GM03348 (cell line): ENCODE measurements around the gene IL17D.

Experiments
- DNase-seq: peaks from one replicate; pipeline ENCODE4 v3.0.0; 2012; ENCODE audit warnings: low spot score

Gene IL17D

DNA sequence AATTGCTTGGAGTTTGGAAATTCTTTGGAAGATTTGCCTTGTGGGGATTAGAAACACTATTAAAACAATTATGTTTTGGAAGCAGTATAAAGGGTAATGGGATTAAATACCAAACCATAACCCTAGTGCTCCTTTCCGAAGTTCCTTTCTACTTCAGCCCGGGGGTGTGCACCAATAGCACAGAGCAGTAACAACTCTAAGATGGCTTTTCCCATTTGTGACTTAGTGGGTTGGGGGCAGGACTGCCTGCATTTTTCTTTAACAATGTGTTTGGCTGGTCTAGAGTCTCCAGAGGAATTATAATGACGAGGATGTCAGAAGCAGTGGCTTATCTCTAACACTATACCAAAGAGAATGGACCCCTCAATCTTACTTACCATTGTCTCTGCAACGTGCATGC is 11.9 kb upstream of the IL17D start:
- no peak for DNase-seq

DNA sequence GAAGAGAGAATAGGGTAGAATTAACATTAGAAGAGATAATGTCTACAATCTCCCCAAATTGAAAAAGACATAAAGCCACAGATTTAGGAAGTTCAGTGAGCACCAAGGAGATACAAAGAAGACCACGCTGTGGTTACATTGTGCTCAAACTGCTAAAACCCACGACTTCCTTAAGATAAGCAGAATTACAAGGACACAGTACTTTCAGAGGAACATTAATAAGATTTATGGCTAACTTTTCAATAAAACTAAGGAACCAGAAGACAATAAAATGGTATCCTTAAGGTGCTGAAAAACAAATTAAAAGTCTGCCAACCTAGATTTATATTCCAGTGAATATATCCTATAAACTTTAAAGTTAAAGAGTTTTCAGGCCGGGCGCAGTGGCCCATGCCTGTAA is 7.4 kb upstream of the IL17D start:
- DNase-seq: no peak

DNA sequence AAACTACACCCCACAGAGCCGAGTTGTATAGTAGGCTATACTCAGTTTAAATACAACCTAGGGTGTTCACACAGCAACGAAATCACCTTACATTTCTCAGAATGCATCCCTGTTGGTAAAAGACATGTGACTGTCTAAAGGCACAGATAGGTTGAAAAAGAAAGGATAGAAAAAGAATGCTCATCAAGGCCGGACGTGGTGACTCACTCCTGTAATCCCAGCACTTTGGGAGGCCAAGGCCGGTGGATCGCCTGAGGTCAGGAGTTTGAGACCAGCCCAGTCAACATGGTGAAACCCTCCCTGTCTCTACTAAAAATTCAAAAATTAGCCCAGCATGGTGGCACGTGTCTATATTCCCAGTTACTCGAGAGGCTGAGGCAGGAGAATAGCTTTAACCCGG is 3.8 kb upstream of the IL17D start:
- DNase-seq: no peak

DNA sequence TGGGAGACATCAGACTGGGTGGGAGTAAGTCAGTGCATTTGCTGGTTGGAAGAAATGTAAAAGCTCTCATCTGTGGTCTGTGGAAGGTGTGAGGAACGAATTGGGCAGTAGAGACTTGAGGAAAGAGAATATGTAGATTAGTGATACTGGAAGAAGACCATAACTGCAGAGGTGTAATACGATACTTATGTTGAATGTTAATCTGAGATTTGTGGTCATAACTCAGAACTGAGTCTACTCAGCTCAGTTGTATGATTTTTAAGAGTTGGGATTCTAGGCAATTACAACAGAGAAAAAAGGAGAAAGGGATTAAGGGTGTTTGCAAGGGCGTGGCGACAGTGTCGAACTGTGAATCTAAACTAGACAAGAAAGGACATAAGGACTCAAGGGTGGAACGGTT is 3.2 kb upstream of the IL17D start:
- no peak for DNase-seq

DNA sequence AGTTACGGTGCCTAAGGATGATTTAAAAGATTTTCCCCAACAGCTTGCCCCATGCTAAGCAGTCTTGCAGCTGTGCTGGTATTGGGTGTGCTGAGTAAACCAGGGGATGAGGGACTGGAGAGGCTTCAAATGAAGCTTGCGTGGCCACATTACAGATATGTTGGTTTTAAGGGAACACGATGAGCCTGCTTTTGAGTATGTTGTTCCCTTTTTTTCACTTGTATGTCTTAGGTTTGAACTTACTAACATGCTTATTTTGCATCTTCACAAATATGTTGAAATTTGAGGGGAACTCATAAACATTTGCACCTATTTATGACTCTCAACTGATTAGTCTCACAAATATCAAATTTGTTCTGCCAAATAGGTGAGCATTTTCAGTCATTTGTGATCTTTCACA is 2.0 kb upstream of the IL17D start:
- no peak for DNase-seq

DNA sequence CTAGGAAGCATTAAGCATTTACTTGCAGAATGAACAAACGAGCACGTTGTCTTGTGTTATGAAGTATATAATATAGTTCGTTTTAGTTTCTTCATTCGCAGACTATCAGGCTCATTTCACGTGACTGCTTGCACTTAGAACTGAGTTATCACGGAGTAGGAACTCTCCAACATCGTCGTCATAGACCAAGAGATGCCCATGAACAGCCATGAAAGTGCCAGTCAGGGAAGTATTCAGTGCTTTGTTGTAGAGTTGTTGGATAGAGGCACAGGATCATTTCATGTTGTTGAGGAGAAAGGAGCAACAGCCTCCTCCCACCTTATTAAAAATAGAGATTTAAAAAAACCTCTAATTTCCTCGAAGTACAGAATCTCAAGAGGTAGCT is 977 bp upstream of the IL17D start:
- DNase-seq: no peak

DNA sequence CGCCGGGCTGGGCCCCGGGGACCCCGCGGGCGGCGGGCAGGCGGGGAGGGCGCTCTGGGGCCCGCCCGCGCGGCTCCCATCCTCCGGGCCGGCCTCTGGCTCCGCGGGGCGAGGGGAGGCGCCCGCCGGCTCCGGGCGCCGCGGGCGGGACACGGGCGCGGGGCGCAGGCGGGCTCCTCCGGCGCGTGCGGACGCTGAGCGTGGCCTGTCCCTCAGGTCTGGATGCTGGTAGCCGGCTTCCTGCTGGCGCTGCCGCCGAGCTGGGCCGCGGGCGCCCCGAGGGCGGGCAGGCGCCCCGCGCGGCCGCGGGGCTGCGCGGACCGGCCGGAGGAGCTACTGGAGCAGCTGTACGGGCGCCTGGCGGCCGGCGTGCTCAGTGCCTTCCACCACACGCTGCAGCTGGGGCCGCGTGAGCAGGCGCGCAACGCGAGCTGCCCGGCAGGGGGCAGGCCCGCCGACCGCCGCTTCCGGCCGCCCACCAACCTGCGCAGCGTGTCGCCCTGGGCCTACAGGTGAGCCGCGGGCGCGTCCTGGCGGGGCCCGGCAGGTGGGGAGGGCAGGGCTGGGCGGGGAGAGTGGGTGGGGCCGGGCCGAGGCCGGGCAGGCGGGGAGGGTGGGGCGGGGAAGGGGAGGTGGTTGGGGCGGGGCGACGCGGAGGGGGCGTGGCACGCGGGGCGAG is 420 bp downstream of the IL17D start:
- DNase-seq: peak; percentile 95

DNA sequence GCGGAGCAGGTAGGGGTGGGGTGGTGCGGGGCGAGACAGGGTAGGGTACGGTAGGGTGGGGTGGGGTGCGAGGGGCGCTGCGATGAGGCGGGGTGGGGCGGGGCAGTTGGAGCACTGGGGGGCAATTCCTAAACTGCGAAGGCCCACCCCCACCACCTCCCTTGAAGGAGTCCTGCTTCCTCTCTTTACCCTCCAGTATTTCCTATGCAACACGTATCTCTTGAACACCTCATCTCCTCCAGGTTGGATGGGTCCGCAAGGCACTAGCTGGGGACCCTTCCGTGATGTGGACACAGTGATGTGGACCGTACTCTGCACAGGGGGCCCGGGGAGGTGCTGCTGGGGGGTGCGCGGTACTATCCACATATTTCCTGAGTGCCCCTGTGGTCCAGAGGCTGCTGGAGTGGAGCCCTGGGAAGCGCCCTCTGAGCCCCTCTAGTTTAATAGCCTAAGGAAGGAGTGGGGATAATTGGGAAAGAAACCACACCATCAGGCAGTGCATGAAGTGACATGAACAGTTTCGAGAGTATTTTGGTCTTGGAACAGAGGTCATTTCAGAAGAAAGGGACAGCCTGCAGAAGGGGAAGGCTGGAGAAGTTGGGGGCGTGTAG is 1.1 kb downstream of the IL17D start:
- DNase-seq: no peak

DNA sequence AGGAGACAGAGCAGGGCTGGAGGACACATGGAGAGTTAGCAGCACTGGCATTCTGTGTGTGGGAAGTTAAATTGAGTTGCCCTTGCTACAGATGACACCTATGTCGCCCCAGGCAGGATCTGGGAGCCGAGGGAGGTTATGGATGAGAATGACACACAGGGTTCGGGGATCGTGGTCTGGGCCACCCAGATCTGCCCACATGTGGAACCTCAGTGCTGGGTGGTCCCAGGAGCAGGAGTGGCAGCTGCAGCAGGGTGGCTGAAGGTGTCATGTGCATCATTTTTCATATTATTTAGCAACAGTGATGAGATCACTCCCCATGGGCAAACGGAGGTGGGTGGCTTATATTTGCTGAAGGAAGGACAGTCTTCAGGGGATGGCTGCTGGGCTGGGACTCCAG is 3.2 kb downstream of the IL17D start:
- DNase-seq: no peak

DNA sequence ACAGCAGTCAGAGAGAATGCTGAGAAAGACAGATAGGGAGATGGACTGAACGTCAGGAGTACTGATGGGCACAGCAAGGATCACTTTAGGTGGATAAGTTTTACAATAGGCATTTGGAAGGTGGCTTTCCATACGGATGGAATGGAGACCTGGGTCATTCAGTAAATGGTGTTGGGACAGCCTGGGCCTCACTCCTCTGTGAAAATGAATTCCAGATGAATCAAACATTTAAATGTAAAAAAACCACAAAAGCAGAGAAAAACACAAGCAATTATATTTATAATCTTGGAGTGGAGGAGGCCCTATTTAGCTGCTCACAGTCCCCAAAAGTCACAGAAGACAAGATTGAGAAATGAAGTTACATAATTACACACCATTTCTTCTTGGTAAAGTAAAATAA is 4.7 kb downstream of the IL17D start:
- no peak for DNase-seq

DNA sequence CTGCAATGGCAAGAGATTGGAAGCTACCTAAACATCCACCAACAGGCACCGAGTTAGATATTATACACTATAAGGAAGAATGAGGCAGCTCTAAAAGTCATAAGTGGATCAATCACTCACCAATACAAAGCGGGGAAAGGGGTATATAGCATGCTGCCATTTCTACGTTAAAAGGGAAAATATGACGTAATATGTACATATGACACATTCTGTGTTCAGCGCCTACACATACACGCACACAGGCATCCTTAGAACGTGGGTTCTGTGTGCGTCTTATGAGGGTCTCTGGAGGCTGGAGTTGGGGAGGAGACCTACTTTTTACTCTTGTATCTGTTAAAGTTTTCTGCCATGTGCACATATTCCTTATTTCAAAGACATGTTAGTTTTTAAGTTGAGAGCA is 5.9 kb downstream of the IL17D start:
- DNase-seq: no peak

DNA sequence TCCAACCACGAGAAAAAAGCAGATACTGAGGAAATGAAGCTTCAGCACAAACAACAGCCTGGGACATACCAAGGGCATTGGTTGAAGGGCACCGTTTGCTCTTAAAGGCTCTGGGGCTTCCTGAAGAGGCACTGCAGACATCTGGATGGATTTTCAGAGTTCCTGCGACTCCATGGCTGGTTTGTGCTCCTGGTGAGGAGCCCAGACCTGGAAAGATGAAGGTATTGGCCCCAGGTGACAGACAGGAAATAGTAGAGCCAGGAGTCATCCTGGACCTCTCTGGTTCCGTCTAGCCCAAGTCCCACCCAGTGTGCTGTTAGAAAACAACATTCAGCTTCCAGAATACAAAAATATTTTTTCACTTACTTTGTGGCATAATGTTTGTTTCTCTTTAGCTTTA is 6.3 kb downstream of the IL17D start:
- DNase-seq: no peak

DNA sequence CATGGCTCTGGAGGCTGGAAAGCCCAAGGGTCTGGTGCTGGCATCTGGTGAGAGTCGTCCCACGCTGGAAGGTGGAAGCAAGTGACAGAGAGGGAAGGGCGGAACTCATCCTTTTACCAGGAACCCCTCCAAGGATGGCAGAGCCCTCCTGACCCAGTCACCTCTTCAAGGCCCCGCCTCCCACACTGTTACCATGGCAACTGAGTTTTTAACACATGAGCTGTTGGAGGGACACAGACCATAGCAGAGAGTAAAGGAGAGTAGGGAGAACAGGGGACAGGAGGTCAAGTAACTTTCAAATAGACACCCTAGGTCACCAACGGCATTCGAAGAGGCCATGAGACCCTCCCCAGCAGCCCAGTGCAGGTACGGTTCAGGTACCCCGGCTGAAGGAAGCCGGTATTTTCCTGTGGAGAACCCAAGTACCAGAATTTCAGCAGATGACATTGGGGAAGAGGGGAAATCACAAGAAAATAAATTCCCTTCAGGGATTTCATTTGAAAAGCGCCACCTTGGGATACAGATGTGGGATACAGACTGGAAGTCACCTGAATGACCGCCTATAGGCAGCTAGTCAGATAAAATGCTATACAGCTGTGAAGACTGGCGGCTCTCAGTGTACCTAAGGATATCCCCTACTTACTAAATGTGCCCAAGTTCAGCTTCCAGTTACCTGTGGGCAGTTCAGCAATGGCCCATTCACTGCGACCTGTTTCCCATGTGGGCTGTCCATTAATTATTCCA is 8.0 kb downstream of the IL17D start:
- DNase-seq: no peak

DNA sequence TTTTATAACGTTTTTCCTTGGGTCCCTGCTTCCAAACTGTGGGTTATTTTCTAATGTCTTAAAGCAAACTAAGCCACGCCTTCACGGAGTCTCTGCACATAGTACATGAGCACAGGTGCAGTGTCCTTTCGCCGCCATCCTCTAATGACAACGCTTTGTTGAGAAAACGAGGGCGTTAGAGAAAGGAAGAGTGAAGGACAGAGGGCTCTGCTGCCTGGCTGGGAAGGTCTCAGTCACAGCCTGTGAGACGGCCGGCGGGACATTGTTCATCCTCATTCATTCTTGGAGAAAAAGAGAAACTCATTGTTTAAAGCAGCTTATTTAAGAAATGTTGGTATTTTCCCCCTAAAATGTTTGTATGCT is 9.5 kb downstream of the IL17D start:
- no peak for DNase-seq

DNA sequence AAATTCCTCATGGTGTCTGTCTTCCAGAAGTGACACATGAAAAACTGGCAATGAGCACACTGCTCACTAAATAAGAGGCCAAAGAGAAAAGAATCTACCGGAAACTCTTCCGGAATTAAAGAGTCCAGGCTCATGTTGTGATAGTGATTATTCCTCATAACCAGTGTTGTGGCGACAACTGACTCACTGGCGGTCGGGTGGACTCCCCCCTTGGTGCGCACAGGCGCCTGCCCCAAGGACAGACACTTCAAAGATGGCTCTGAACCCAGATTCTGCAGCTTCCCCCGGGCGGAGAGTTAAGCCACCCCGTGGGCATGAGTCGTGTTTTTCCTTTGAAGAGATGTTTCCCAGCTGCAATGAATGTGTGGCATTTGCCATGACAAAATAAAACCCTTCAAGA is 10.3 kb downstream of the IL17D start:
- DNase-seq: peak; percentile 70

DNA sequence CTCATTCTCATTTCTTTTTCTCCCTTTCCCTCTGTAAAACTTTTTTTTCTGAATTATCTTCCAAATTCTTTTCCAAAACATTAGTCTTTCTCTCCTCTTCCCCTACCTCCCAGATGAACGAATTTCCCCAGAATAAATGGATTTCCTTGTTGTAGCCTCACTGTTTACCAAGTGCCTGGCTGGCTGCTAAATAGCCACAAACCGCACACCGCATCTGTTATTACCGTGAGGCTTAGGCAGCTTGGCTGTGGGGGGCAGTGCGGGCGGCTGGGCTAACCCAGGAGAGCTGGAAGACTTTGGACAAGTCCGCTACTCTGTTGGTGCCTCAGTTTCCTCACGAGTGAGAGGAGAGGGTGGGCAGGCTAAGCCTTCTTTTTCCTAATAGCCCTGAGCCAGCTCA is 10.7 kb downstream of the IL17D start:
- DNase-seq: peak; percentile 53

DNA sequence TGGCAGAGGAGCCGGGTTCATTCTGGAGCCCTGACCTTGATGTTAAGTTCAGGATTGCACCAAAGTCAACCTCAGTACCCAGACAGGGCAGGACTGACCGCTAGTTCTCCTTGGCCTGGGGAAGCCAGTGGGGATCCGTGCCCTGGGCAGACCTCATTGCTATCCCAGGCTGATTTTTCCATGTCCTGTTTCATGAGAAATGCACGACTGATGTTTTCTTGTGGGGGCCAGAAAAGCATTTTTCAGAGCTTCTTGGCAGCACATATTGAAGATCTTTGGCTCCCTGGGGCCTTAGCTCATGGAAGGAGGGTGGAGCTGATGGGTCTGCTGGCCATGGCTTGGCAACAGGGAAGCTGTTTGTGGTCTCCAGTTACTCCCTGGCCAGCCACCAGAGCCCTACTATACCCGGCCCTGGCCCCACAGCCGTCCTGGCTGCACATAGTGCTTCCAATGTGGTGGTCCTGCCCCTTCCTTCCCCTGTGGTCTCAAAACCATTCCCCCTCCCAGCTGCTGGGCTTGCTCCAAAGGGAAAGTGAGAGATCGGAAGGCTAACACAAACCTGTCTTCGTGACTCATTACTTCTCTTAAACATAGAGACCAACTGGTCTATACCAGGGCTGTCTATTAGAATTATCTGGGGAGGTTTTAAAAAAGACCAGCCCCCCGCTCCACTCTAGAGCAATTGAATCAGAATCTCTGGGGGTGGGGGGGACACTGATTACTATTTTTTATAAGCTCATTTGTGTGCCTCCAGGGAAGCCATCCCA is 11.2 kb downstream of the IL17D start:
- DNase-seq: peak; percentile 90

DNA sequence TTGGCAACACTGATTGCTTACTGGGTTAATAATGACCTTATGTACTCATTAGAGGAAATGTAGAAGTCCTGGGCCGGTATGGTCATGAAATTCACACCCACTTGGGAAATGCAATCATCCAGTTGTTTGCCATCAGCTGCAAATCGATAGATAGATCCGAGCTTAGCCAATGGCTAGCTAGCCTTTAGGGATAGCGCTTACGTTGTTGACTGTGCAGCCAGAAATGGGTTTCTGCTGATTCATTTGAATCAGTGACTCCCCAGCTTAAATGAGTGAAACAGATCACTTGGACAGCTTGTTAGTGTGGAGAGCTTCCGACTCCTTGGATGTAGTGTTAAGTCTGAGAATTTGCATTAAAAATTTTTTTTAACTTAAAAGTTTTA is 11.8 kb downstream of the IL17D start:
- no peak for DNase-seq

DNA sequence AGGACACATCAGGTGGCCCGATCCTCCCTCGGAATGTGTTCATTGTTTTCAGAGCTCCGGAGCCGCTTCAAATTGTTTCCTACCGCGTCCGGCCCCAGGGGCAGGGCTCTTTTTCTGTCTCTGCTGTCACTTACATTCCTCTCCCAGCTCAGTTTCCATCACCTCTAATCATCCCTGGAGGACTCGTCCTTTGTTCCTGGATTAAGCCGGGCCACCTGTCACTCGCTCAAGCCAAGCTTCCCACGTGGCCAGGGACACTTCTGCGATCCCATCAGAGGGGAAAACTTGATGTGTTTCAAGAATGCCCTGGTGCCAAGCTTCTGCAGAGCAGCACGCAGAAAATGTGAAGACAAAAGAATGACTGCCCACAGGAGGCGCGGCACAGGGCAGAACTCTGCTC is 13.5 kb downstream of the IL17D start:
- no peak for DNase-seq

DNA sequence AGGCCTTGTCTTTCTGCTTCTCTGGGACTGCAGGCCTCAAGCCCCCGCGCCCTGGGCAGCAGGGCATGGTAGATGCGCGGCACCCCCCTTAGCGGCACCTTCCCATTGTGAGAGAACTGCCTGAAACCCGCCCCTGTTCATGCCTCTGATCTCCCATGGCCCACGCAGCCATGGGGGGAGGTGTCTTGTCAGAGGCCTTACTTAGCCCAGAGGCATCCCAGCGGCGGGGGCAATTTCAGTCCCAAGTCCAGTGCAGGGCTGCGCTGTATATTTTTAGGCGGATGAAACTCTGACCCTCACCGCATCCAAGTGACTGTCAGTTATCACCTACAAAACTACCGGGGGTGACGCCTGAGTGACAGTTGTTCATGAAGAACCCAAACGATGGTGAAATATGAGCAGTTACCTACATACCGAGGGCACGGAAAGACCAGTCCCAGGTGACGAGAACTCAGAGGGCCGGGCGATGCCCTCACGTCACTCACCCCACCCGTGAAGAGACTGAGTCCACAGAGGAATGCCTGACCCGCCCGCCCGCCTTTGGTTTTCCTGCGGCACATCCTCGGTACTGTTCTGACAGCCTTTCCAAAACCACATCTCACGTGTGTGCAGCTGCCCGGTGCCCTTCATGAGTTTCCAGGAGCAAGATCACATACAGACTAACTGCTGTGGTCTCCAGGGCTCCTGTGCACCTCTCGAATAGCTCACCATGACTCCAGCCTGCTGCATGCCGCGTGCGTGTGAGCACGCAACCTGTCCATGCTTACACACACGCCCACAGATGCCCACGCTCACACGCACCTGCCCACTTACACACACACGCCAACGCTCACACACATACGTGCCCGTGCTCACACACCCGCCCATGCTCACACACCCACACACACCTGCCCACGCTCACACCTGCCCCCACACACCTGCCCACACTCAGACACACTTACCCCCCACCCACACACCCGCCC is 14.4 kb downstream of the IL17D start:
- no peak for DNase-seq

DNA sequence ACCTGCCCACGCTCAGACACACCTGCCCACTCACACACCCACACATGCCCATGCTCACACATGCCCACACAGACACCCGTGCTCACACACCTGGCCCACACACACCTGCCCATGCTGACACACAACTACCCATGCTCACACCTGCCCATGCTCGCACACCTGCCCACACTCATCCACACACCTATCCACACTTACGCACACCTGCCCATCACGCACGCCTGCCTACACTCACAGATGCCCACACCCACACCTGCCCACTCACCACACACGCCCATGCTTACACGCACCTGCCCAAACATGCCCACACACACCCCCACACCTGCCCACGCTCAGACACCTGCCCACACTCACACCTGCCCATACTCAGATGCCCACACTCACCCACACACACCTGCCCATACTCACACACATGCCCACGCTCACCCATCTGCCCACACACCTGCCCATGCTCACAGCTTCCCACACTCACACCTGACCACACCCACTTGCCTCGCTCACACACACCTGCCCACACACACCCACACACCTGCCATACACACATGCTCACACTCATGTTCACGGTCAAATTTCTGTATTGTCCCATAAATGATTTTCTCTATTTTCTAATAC is 15.6 kb downstream of the IL17D start:
- no peak for DNase-seq
